ENCODE data around the gene TTL.

The TTL gene

DNA sequence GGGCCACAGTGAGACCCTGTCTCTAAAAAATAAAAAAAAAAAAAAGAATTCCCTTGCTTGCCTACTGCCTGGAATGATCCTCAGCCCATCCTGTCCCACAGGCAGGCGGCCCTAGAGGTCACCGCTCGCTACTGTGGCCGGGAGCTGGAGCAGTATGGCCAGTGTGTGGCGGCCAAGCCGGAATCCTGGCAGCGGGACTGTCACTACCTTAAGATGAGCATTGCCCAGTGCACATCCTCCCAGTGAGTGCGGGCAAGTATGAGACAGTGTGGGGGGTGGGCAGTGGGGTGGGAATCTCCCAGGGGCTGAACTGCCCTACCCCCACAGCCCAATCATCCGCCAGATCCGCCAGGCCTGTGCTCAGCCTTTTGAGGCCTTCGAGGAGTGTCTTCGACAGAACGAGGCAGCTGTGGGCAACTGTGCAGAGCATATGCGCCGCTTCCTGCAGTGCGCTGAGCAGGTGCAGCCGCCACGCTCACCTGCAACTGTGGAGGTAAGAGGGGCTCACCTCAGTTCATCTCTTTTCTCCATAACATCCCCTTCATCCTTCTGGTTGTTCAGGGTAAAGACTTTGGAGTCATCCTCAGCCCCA, 104.0 kb downstream of the TTL start:
- H3K36me3 ChIP-seq (ENCODE audit: control insufficient read depth, insufficient read depth, low read length): peaks cover 2% of the 10 kb centered on the region
- no peak overlapping the region for H3K4me3 ChIP-seq (replicated peaks; ENCODE audit: low read depth, low read length)
- no peaks in the 10 kb centered on the region for H3K27me3 ChIP-seq (replicated peaks; ENCODE audit: control insufficient read depth, insufficient read depth, low read length)
- TF ChIP-seq, protein P1, sequence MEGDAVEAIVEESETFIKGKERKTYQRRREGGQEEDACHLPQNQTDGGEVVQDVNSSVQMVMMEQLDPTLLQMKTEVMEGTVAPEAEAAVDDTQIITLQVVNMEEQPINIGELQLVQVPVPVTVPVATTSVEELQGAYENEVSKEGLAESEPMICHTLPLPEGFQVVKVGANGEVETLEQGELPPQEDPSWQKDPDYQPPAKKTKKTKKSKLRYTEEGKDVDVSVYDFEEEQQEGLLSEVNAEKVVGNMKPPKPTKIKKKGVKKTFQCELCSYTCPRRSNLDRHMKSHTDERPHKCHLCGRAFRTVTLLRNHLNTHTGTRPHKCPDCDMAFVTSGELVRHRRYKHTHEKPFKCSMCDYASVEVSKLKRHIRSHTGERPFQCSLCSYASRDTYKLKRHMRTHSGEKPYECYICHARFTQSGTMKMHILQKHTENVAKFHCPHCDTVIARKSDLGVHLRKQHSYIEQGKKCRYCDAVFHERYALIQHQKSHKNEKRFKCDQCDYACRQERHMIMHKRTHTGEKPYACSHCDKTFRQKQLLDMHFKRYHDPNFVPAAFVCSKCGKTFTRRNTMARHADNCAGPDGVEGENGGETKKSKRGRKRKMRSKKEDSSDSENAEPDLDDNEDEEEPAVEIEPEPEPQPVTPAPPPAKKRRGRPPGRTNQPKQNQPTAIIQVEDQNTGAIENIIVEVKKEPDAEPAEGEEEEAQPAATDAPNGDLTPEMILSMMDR (IDR thresholded peaks at IDR 0.05; ENCODE audit: insufficient read depth, low read length, poor library complexity, severe bottlenecking): no peak
- no peak for DNase-seq (ENCODE audit: extremely low read depth, insufficient read length)

DNA sequence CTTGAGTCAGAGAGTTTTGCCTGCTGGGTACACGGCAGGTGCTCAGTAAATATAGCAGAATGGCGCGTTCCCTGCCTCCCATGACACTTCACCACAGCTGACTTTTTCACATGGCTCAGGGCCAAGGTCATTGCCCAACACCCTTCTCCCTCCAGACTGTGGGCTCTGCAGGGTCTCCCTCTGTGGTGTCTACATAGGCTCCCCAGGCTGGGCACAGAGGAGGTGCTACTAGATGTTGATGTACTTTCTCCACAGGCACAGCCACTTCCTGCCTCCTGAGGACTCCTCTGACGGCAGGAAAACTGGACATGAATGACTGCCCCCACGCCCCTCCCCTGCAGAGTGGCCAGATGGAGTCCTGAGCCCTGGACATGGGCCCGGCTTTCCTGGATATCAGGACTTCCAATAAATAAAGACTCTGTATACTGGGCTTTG, 106.7 kb downstream of the TTL start:
- H3K27me3 ChIP-seq (replicated peaks; ENCODE audit: control insufficient read depth, insufficient read depth, low read length): no peaks in the 10 kb centered on the region
- H3K36me3 ChIP-seq (ENCODE audit: control insufficient read depth, insufficient read depth, low read length): peaks cover 2% of the 10 kb centered on the region
- H3K4me3 ChIP-seq (replicated peaks; ENCODE audit: low read depth, low read length): no peak overlapping the region
- TF ChIP-seq, protein P1 (IDR thresholded peaks at IDR 0.05; ENCODE audit: insufficient read depth, low read length, poor library complexity, severe bottlenecking): no peak
- DNase-seq (ENCODE audit: extremely low read depth, insufficient read length): no peak

Data from GM06990 (cell line).